Hepatocyte (in vitro differentiated cells): Measurements from ENCODE around the gene SLC26A11. TPM values are rescaled to one million over a fixed set of nuclear protein-coding genes. Genes with fewer than 3 reads are reported as not detected.

Source experiments
- DNase-seq: peaks from one replicate; pipeline ENCODE4 v3.0.0-alpha.2; 2016; ENCODE audit warnings: low spot score
- H2AFZ ChIP-seq: fragments of 200-600 bp; sonication (generic); 2 replicates; pipeline ENCODE4 v1.6.0; 2016; ENCODE audit warnings: antibody characterized with exemption, mild to moderate bottlenecking
- H3K27ac ChIP-seq: fragments of 200-600 bp; sonication (generic); 2 replicates; pipeline ENCODE4 v1.5.1; 2016; ENCODE audit warnings: mild to moderate bottlenecking
- H3K27me3 ChIP-seq: fragments of 200-600 bp; sonication (generic); 2 replicates; pipeline ENCODE4 v1.6.1; 2016
- H3K36me3 ChIP-seq: fragments of 200-600 bp; sonication (generic); replicated peaks from 2 replicates; pipeline ENCODE4 v1.5.1; 2016; ENCODE audit warnings: low read depth; ENCODE audit not compliant: insufficient read depth
- H3K4me1 ChIP-seq: fragments of 200-600 bp; sonication (generic); 2 replicates; pipeline ENCODE4 v1.5.1; 2016; ENCODE audit warnings: mild to moderate bottlenecking, moderate library complexity; ENCODE audit not compliant: insufficient read depth
- H3K4me2 ChIP-seq: fragments of 200-600 bp; sonication (generic); 2 replicates; pipeline ENCODE4 v1.6.0; 2016
- H3K4me3 ChIP-seq: fragments of 200-600 bp; sonication (generic); 2 replicates; pipeline ENCODE4 v1.5.1; 2016; ENCODE audit warnings: mild to moderate bottlenecking
- H3K79me2 ChIP-seq: fragments of 200-600 bp; sonication (generic); 2 replicates; pipeline ENCODE4 v1.6.0; 2017; ENCODE audit warnings: mild to moderate bottlenecking
- H3K9me2 ChIP-seq: fragments of 200-600 bp; sonication (generic); replicated peaks from 2 replicates; pipeline ENCODE4 v1.6.0; 2017; ENCODE audit warnings: mild to moderate bottlenecking; ENCODE audit not compliant: insufficient read depth
- H3K9me3 ChIP-seq: fragments of 200-600 bp; sonication (generic); 2 replicates; pipeline ENCODE4 v1.5.1; 2016; ENCODE audit warnings: low read depth, mild to moderate bottlenecking
- H4K20me1 ChIP-seq: fragments of 200-600 bp; sonication (generic); 2 replicates; pipeline ENCODE4 v1.6.0; 2016; ENCODE audit warnings: mild to moderate bottlenecking; ENCODE audit not compliant: insufficient read depth, poor library complexity, severe bottlenecking
- CTCF ChIP-seq: fragments of 200-600 bp; sonication (generic); IDR thresholded peaks from 2 replicates; pipeline ENCODE4 v1.5.1; 2016; ENCODE audit warnings: antibody characterized with exemption, mild to moderate bottlenecking; ENCODE audit not compliant: poor library complexity
- EZH2 ChIP-seq: fragments of 200-600 bp; sonication (generic); IDR thresholded peaks from 2 replicates; pipeline ENCODE4 v1.6.1; 2016; ENCODE audit warnings: antibody characterized with exemption, mild to moderate bottlenecking, borderline replicate concordance
- EZH2phosphoT487 ChIP-seq: fragments of 200-600 bp; sonication (generic); IDR thresholded peaks from one replicate; pipeline ENCODE4 v1.6.1; 2018; ENCODE audit warnings: antibody characterized with exemption, mild to moderate bottlenecking, low read depth, moderate library complexity; ENCODE audit not compliant: unreplicated experiment, severe bottlenecking
- WGBS: methylation state at CpG from one replicate; pipeline ENCODE4 v1.1.6; 2016; ENCODE audit warnings: low lambda C conversion rate; ENCODE audit errors: missing lambda C conversion rate; 5-methylcytosine and 5-hydroxymethylcytosine counted together
- polyA plus RNA-seq: library from polyadenylated mRNA; unstranded; fragments of >200 nt; fragmentation: Nextera tagmentation; extraction: Ambion mirVana; gene quantifications from 2 replicates; pipeline ENCODE4 v1.2.1, GENCODE V29; 2016
- total RNA-seq: library from RNA; depleted of rRNA; stranded (reverse); fragments of >200 nt; gene quantifications from 2 replicates; pipeline ENCODE4 v1.2.3, GENCODE V29; 2014

SLC26A11 gene
- total and polyA plus RNA-seq, 2 experiments from 2014 or later, result 17.5 to 24.9 TPM

GRCh38 chr17:80268427-80268826 is 48.2 kb downstream of the SLC26A11 start:
- H3K36me3 ChIP-seq, result no peaks in the 10 kb centered on the region
- no peak for DNase-seq
- H3K4me2 ChIP-seq, result no peak overlapping the region
- H2AFZ ChIP-seq, result no peak overlapping the region
- no peak overlapping the region for H3K27ac ChIP-seq
- no peaks in the 10 kb centered on the region for H3K79me2 ChIP-seq
- H3K4me3 ChIP-seq, result no peak overlapping the region
- H3K9me3 ChIP-seq, result no peaks in the 10 kb centered on the region
- no peaks in the 10 kb centered on the region for H3K9me2 ChIP-seq
- H4K20me1 ChIP-seq, result peaks cover 2% of the 10 kb centered on the region
- TF ChIP-seq CTCF (no peak), EZH2phosphoT487 (no peak), EZH2 (no peak)
- peaks cover 4% of the 10 kb centered on the region for H3K4me1 ChIP-seq
- no peaks in the 10 kb centered on the region for H3K27me3 ChIP-seq
- WGBS, result 86% methylated on average over 4 of the region's 4 CpGs

GRCh38 chr17:80269405-80269807 is 49.2 kb downstream of the SLC26A11 start:
- no peak overlapping the region for H3K4me2 ChIP-seq
- H3K79me2 ChIP-seq, result no peaks in the 10 kb centered on the region
- H4K20me1 ChIP-seq, result no peaks in the 10 kb centered on the region
- H3K27ac ChIP-seq, result no peak overlapping the region
- H3K4me1 ChIP-seq, result no peaks in the 10 kb centered on the region
- no peaks in the 10 kb centered on the region for H3K27me3 ChIP-seq
- no peak for DNase-seq
- H2AFZ ChIP-seq, result no peak overlapping the region
- no peaks in the 10 kb centered on the region for H3K9me3 ChIP-seq
- no peak overlapping the region for H3K4me3 ChIP-seq
- no peak for TF ChIP-seq EZH2
- no peak for TF ChIP-seq EZH2phosphoT487
- TF ChIP-seq CTCF, result no peak
- 95% methylated on average over 2 of the region's 2 CpGs for WGBS
- no peaks in the 10 kb centered on the region for H3K36me3 ChIP-seq
- H3K9me2 ChIP-seq, result no peaks in the 10 kb centered on the region

GRCh38 chr17:80270104-80270503 is 49.9 kb downstream of the SLC26A11 start:
- no peak overlapping the region for H3K27ac ChIP-seq
- no peaks in the 10 kb centered on the region for H3K27me3 ChIP-seq
- no peak overlapping the region for H3K4me3 ChIP-seq
- H4K20me1 ChIP-seq, result no peaks in the 10 kb centered on the region
- WGBS, result 59% methylated on average over 10 of the region's 10 CpGs
- no peaks in the 10 kb centered on the region for H3K9me2 ChIP-seq
- no peak overlapping the region for H2AFZ ChIP-seq
- no peaks in the 10 kb centered on the region for H3K4me1 ChIP-seq
- TF ChIP-seq CTCF (no peak), EZH2 (no peak), EZH2phosphoT487 (no peak)
- H3K9me3 ChIP-seq, result no peaks in the 10 kb centered on the region
- no peak for DNase-seq
- no peak overlapping the region for H3K4me2 ChIP-seq
- H3K79me2 ChIP-seq, result no peaks in the 10 kb centered on the region
- no peaks in the 10 kb centered on the region for H3K36me3 ChIP-seq

GRCh38 chr17:80270836-80271235 is 50.6 kb downstream of the SLC26A11 start:
- no peak overlapping the region for H3K4me2 ChIP-seq

More at GRCh38 chr17:80270836-80271235, 50.6 kb downstream of the SLC26A11 start:
- Histone ChIP-seq H3K9me2 (no peaks in the 10 kb centered on the region), H3K4me1 (no peaks in the 10 kb centered on the region), H2AFZ (no peak overlapping the region), H3K4me3 (no peak overlapping the region), H3K79me2 (no peaks in the 10 kb centered on the region), H3K9me3 (no peaks in the 10 kb centered on the region), H4K20me1 (no peaks in the 10 kb centered on the region), H3K36me3 (no peaks in the 10 kb centered on the region), H3K27ac (no peak overlapping the region), H3K27me3 (no peaks in the 10 kb centered on the region)
- WGBS, result 54% methylated on average over 4 of the region's 4 CpGs
- no peak for TF ChIP-seq EZH2
- TF ChIP-seq EZH2phosphoT487, result no peak
- TF ChIP-seq CTCF, result no peak
- DNase-seq, result no peak
